Natural killer cell treated with Interleukin-12 subunit alpha and Interleukin-12 subunit beta and Interleukin-15 and Interleukin-18, amount 100 ng/mL, for 72 hours (primary cell): ENCODE measurements around the gene SLC25A13. TPM values are rescaled to one million over a fixed set of nuclear protein-coding genes. Genes with fewer than 3 reads are reported as not detected.

Experiments used
- ATAC-seq, 2 donors: fragments of 150-1000 bp; cut with Tn5 transposase in 1 of 2; sonication (Bioruptor Pico), chemical (Tn5 transposase) in 1 of 2; 2 replicates each; pipeline ENCODE4 v1.10.0; 2021
- DNase-seq: peaks from one replicate; pipeline ENCODE4 v3.0.0; 2022; ENCODE audit warnings: low spot score
- H3K27ac Mint-ChIP-seq, 2 donors: 1 replicate in 1 of 2; 2 replicates in 1 of 2; pipeline ENCODE4 v1.8.0; 2022; ENCODE audit warnings: mixed read lengths in 2 of 2, mild to moderate bottlenecking in 1 of 2, moderate library complexity in 1 of 2
- H3K27me3 Mint-ChIP-seq, 2 donors: 1 replicate in 1 of 2; 2 replicates in 1 of 2; pipeline ENCODE4 v1.8.0; 2022; ENCODE audit warnings: mixed read lengths in 2 of 2
- H3K36me3 Mint-ChIP-seq: one replicate; pipeline ENCODE4 v1.8.0; 2022; ENCODE audit warnings: mixed read lengths
- H3K4me1 Mint-ChIP-seq, 2 donors: 1 replicate in 1 of 2; 2 replicates in 1 of 2; pipeline ENCODE4 v1.8.0; 2022; ENCODE audit warnings: low read depth in 2 of 2, mixed read lengths in 2 of 2, mild to moderate bottlenecking in 1 of 2
- H3K4me3 Mint-ChIP-seq: one replicate; pipeline ENCODE4 v1.8.0; 2022; ENCODE audit warnings: mixed read lengths
- H3K9me3 Mint-ChIP-seq: 2 replicates; pipeline ENCODE4 v1.8.0; 2022; ENCODE audit warnings: mixed read lengths
- total RNA-seq, 2 donors: library from RNA; stranded (reverse); gene quantifications; one replicate each; pipeline ENCODE4 v1.2.3, GENCODE V29; 2022

The SLC25A13 gene
- total RNA-seq, 2 donors from 2014 or later, result 15.9 to 17.0 TPM

GRCh38 chr7:96238474-96238873 lies 83.4 kb downstream of the SLC25A13 start:
- no peak for ATAC-seq
- H3K9me3 Mint-ChIP-seq, result no peaks in the 10 kb centered on the region
- no peak for DNase-seq
- H3K4me1 Mint-ChIP-seq, result peaks cover 19 to 31% of the 10 kb centered on the region in 2 donors
- no peaks in the 10 kb centered on the region for H3K27me3 Mint-ChIP-seq
- no peaks in the 10 kb centered on the region for H3K36me3 Mint-ChIP-seq
- H3K4me3 Mint-ChIP-seq, result no peak overlapping the region
- no peak overlapping the region for H3K27ac Mint-ChIP-seq

GRCh38 chr7:96237040-96237439 lies 84.9 kb downstream of the SLC25A13 start:
- Mint-ChIP-seq H3K4me1 (peaks cover 13 to 18% of the 10 kb centered on the region in 2 donors), H3K27ac (no peak overlapping the region), H3K9me3 (no peaks in the 10 kb centered on the region), H3K4me3 (no peak overlapping the region), H3K27me3 (no peaks in the 10 kb centered on the region), H3K36me3 (peaks cover 2% of the 10 kb centered on the region)
- ATAC-seq, result no peak
- no peak for DNase-seq

- Mint-ChIP-seq H3K4me1 (peaks cover 9 to 20% of the 10 kb centered on the region in 2 donors), H3K27me3 (no peaks in the 10 kb centered on the region), H3K4me3 (no peak overlapping the region), H3K36me3 (peaks cover 6% of the 10 kb centered on the region), H3K27ac (no peak overlapping the region), H3K9me3 (no peaks in the 10 kb centered on the region)
- DNase-seq, result no peak
- no peak for ATAC-seq
Measured at GRCh38 chr7:96236198-96237039, 85.5 kb downstream of the SLC25A13 start.

- DNase-seq (no peak), ATAC-seq (no peak)
- Mint-ChIP-seq H3K36me3 (peaks cover 6% of the 10 kb centered on the region), H3K27me3 (no peaks in the 10 kb centered on the region), H3K4me1 (peaks cover 8 to 18% of the 10 kb centered on the region in 2 donors), H3K4me3 (no peak overlapping the region), H3K9me3 (no peaks in the 10 kb centered on the region), H3K27ac (no peak overlapping the region)
Measured at GRCh38 chr7:96235281-96235680, 86.6 kb downstream of the SLC25A13 start.

- Mint-ChIP-seq H3K36me3 (peaks cover 10% of the 10 kb centered on the region), H3K4me1 (peaks cover 4 to 18% of the 10 kb centered on the region in 2 donors), H3K27me3 (no peaks in the 10 kb centered on the region), H3K4me3 (no peak overlapping the region), H3K9me3 (peaks cover 5% of the 10 kb centered on the region), H3K27ac (no peak overlapping the region)
- ATAC-seq (no peak), DNase-seq (no peak)
Measured at GRCh38 chr7:96233528-96234154, 88.3 kb downstream of the SLC25A13 start.

GRCh38 chr7:96233084-96233483 lies 88.8 kb downstream of the SLC25A13 start:
- DNase-seq (no peak), ATAC-seq (no peak)
- no peaks in the 10 kb centered on the region for H3K27me3 Mint-ChIP-seq
- peaks cover 10% of the 10 kb centered on the region for H3K36me3 Mint-ChIP-seq
- no peak overlapping the region for H3K27ac Mint-ChIP-seq
- H3K4me1 Mint-ChIP-seq, result peaks cover 4 to 18% of the 10 kb centered on the region in 2 donors
- no peak overlapping the region for H3K4me3 Mint-ChIP-seq
- H3K9me3 Mint-ChIP-seq, result peaks cover 5% of the 10 kb centered on the region

GRCh38 chr7:96228760-96229159 lies 93.1 kb downstream of the SLC25A13 start:
- H3K27me3 Mint-ChIP-seq, result no peaks in the 10 kb centered on the region
- H3K4me1 Mint-ChIP-seq, result peaks cover 0 to 16% of the 10 kb centered on the region in 2 donors
- DNase-seq (no peak), ATAC-seq (no peak)
- H3K9me3 Mint-ChIP-seq, result peaks cover 5% of the 10 kb centered on the region
- H3K27ac Mint-ChIP-seq, result no peak overlapping the region
- H3K36me3 Mint-ChIP-seq, result peaks cover 10% of the 10 kb centered on the region
- no peak overlapping the region for H3K4me3 Mint-ChIP-seq

- peaks cover 5% of the 10 kb centered on the region for H3K9me3 Mint-ChIP-seq
- no peaks in the 10 kb centered on the region for H3K27me3 Mint-ChIP-seq
- ATAC-seq, result no peak
- peaks cover 0 to 8% of the 10 kb centered on the region in 2 donors for H3K4me1 Mint-ChIP-seq
- no peak overlapping the region for H3K27ac Mint-ChIP-seq
- no peak for DNase-seq
- H3K4me3 Mint-ChIP-seq, result no peak overlapping the region
- peaks cover 4% of the 10 kb centered on the region for H3K36me3 Mint-ChIP-seq
Measured at GRCh38 chr7:96225251-96225650, 96.6 kb downstream of the SLC25A13 start.

GRCh38 chr7:96224685-96225084 lies 97.2 kb downstream of the SLC25A13 start:
- Mint-ChIP-seq H3K27ac (no peak overlapping the region), H3K36me3 (peaks cover 3% of the 10 kb centered on the region), H3K4me1 (peaks cover 0 to 8% of the 10 kb centered on the region in 2 donors), H3K9me3 (peaks cover 3% of the 10 kb centered on the region), H3K27me3 (no peaks in the 10 kb centered on the region), H3K4me3 (no peak overlapping the region)
- DNase-seq, result no peak
- no peak for ATAC-seq

- no peaks in the 10 kb centered on the region for H3K27me3 Mint-ChIP-seq
Measured at GRCh38 chr7:96224073-96224472, 97.8 kb downstream of the SLC25A13 start.

GRCh38 chr7:96221888-96222287 lies 100.0 kb downstream of the SLC25A13 start:
- no peak for ATAC-seq
- Mint-ChIP-seq H3K27me3 (no peaks in the 10 kb centered on the region), H3K36me3 (no peaks in the 10 kb centered on the region), H3K4me1 (peaks cover 0 to 6% of the 10 kb centered on the region in 2 donors), H3K27ac (no peak overlapping the region), H3K4me3 (no peak overlapping the region), H3K9me3 (no peaks in the 10 kb centered on the region)
- no peak for DNase-seq

More at GRCh38 chr7:96224073-96224472, 97.8 kb downstream of the SLC25A13 start:
- Mint-ChIP-seq H3K36me3 (no peaks in the 10 kb centered on the region), H3K4me3 (no peak overlapping the region), H3K4me1 (peaks cover 0 to 6% of the 10 kb centered on the region in 2 donors), H3K9me3 (no peaks in the 10 kb centered on the region), H3K27ac (no peak overlapping the region)
- no peak for ATAC-seq
- no peak for DNase-seq

GRCh38 chr7:96219378-96220130 lies 102.3 kb downstream of the SLC25A13 start:
- H3K27ac Mint-ChIP-seq, result no peak overlapping the region
- no peak for DNase-seq
- peaks cover 0 to 6% of the 10 kb centered on the region in 2 donors for H3K4me1 Mint-ChIP-seq
- H3K36me3 Mint-ChIP-seq, result no peaks in the 10 kb centered on the region
- ATAC-seq, result no peak
- H3K9me3 Mint-ChIP-seq, result no peaks in the 10 kb centered on the region
- H3K4me3 Mint-ChIP-seq, result no peak overlapping the region
- H3K27me3 Mint-ChIP-seq, result no peaks in the 10 kb centered on the region

- Mint-ChIP-seq H3K4me1 (no peaks in the 10 kb centered on the region), H3K27me3 (no peaks in the 10 kb centered on the region), H3K9me3 (no peaks in the 10 kb centered on the region), H3K36me3 (no peaks in the 10 kb centered on the region), H3K27ac (no peak overlapping the region), H3K4me3 (no peak overlapping the region)
- DNase-seq (no peak), ATAC-seq (no peak)
Measured at GRCh38 chr7:96218664-96219243, 103.1 kb downstream of the SLC25A13 start.
